ENCODE results near the gene UBE2N.

- TF ChIP-seq CTCF (IDR thresholded peaks at IDR 0.05; ENCODE audit: extremely low read depth in 1 of 2, insufficient read depth in 1 of 2, low read depth in 1 of 2, low read length in 2 of 2) (no peak), POLR2A (IDR thresholded peaks at IDR 0.05; ENCODE audit: low read depth, low read length) (no peak), EZH2 (IDR thresholded peaks at IDR 0.05; ENCODE audit: borderline replicate concordance, low read depth, low read length, severe bottlenecking) (no peak)
Observed at GRCh38 chr12:93413064-93413463, 28.7 kb downstream of the UBE2N start.

Data from endothelial cell of umbilical vein (primary cell).